HT1080 (cell line): Measurements from ENCODE around the gene C2orf74. TPM values are rescaled to one million over a fixed set of nuclear protein-coding genes. Genes with fewer than 3 reads are reported as not detected.
"Not testable (repeated sequence)": the region's sequence is repeated elsewhere in the genome, so short reads cannot be mapped to it uniquely, and the experiment has no call there.

Experiments used
- DNase-seq: peaks from one replicate; pipeline ENCODE4 v3.0.0-alpha.2; 2015; ENCODE audit warnings: low read depth
- total RNA-seq: library from RNA; depleted of rRNA; stranded (reverse); fragments of >200 nt; shearing (Covaris generic); gene quantifications from 2 replicates; pipeline ENCODE4 v1.2.3, GENCODE V29; 2014

The C2orf74 gene
- total RNA-seq, 1 experiment from 2014 or later = 30.5 TPM

- no peak for DNase-seq
Measured at GRCh38 chr2:61172671-61173070, 10.7 kb downstream of the C2orf74 start.

DNA sequence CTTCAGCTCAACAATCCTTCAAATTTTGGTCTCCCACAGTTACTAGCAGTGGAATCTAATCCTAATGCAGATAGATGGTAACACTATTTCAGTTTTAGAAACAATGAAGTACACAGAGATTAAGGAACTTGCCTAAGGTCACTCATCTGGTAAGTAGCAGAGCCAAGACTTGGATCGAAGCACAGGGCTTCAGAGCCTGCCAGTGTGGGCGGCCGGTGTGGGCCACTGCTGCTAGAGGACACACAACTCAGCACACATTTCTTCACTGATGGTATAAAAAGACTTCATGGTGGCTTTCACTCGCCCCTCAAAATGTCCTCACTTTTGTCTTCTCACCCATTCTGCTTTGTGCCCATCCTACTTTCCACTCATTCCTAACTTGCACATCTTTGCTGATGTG, 11.1 kb downstream of the C2orf74 start:
- no peak for DNase-seq

- no peak for DNase-seq
Measured at GRCh38 chr2:61175036-61175435, 13.0 kb downstream of the C2orf74 start.

GRCh38 chr2:61176755-61177726, 15.1 kb downstream of the C2orf74 start:
- DNase-seq = peak; percentile 87

DNA sequence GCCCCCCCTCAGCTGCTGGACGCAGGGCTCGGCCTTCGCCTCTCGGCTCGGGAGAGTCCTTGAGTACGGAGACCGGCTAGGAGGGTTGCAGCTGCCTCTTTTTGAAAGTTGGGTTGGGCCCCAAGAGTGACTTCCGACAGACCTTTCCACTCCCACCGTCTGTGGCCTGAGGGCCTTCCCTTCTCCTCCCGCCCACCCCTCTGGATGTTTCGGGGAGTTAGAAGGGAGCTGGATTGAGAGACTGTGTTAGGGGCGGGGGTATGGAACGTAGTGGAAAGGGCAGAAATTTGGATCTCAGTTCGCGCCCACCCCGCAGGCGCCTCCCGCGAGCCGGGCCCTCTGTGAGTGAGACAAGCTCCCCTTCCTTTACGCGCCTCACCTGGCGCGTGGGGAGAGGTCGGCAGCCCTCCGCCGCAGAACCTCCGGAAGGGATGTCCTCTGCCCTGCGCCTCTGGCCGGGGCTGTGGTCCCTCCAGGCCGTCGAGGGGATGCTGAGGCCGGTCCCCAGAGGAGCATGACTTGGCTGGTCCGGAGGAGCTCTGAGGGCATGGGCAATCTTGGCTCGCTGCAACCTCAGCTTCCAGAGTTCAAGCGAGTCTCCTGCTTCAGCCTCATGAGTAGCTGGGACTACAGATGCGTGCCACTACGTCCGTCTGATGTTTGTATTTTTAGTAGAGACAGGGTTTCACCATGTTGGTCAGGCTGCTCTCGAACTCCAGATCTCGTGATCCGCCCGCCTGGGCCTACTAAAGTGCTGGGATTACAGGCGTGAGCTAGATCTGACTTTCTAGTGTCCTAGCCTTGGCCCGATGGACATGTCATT, 15.9 kb downstream of the C2orf74 start:
- DNase-seq = no peak

DNA sequence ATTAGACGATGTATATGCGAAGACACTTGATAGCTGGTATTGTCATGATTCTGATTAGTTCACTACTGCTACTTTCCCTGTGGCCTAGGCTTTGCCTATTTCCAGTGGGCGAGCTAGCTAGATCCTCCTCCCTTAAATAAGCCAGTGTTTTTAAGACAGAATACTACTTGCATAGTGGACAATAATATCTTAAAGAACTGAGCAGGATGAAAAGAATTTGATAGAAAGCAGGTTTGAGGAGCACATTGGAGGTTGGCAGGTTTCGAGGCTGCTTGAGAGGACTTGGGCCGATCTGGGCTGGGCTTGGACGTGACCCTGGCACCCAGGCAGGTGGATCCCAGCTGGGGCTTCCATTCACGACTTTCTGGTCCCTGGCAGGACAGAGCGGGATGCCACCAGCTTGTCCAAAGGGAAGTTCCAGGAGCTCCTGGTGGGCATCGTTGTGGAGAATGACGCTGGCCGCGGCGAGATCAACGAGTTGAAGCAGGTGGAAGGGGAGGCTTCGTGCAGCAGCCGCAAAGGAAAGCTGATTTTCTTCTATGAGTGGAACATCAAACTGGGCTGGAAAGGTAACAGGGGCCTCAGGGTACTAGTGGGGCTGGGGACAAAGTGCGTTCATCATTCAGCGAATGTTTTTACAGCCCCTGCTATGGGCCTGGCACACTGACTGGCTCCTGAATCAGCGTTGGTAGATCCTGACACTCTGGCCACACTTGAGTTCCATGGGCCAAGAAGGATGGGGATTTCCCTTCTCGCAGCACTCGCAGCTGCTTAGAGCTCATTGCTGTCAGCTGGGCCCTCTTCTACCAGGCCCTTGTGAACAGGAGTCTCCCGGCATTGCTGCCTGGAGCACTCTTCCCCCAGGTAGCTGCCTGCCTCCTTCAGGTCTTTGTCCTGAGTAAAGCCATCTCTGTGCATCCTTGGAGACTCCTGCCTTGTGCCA, 16.9 kb downstream of the C2orf74 start:
- no peak for DNase-seq

DNA sequence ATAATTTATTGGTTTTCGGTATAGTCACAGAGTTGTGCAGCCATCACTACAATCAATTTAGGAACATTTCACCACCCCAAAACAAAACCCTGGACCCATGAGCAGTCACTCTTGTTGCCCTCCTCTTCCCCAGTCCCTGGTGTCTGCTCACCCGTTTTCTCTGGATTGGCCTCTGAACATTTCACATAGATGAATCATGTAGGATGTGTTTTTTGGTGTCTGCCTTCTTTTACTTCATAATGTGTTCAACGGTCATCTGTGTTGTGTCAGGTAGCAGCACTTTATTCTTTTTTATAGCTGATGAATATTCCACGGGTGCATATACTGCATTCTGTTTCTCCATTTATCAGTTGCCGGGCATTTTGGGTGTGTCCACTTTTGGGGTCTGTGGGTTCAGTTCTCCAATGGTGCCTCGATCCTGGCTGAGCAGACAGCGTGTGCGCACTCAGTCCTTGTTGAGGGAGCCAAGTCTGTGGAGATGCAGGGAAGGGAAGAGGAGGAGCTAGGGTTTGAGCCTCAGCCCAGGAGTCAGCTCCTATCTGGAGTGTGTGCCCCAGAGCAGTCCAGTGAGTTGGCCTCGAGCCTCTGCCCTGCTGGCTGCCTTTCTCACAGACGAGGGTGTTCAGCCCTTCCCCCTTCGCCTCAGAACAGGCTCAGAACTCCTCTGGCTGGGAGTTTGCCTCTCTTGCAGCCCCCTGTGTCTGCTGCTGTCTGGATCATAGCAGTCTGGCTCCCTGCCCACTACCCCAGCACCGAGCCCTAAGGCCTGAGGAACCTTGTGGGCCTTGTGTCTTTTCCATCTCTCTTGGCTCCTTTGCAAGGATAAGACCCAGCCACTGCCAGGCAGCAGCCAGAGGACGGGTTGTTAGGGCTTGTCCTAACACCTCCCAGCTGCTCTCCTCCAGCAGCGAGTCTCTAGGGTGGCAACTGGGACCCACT, 18.0 kb downstream of the C2orf74 start:
- DNase-seq = peak; percentile 15

- DNase-seq = no peak
Measured at GRCh38 chr2:61180686-61181085, 18.7 kb downstream of the C2orf74 start.

- no peak for DNase-seq
Measured at GRCh38 chr2:61181382-61182058, 19.5 kb downstream of the C2orf74 start.

DNA sequence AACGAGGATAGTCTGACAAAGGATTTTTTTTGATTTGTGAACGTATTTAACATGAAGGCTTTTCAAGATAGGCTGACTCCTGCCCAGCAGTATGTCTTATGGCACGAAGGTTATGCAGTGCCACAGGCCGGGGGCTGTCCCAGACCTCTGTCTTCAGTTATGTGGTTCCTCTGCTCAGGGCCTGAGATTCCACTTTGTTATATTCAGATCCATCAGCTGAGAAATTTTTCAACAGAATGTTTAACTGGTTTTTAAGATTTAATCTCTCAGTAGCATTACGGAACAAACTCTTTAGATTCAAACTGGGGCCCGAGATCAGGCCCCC, 20.0 kb downstream of the C2orf74 start:
- DNase-seq = no peak

DNA sequence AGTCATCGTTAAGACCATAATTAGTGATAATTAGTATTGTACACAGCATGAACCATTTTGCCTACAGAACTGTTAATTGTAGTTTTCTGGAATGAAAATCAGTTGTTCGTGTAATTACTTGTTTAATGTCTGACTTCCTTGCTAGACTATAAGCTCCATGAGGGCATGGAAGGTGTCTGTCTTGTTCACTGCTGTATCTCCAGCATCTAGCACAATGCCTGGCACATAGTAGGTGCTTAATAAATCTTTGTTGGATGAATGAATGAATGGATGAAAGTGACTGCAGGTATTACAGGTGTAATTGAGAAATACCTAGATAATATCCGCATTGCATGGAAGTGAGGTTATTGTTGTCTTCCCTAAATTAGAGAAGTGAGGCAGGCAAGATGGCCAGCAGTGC, 21.8 kb downstream of the C2orf74 start:
- no peak for DNase-seq

DNA sequence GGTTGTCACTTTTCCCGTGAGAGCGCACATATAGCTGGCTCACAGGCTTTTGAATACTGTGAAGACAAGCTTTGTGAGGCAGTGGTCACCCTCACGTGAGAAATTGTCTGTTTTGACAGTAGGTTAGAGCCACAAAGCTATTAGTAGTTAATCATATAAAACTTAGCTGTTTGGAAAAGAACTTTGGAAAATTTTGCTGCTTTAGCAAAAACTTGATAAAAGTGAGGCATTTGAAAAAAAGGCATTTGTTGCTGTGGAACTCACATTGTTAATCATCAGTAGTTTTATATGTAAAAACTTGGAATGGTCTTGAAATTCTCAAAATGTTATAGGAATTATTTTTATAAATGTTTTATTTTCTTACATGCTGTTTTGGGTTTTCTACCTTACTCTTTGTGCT, 22.3 kb downstream of the C2orf74 start:
- DNase-seq = no peak

GRCh38 chr2:61185231-61185728, 23.3 kb downstream of the C2orf74 start:
- DNase-seq = no peak

DNA sequence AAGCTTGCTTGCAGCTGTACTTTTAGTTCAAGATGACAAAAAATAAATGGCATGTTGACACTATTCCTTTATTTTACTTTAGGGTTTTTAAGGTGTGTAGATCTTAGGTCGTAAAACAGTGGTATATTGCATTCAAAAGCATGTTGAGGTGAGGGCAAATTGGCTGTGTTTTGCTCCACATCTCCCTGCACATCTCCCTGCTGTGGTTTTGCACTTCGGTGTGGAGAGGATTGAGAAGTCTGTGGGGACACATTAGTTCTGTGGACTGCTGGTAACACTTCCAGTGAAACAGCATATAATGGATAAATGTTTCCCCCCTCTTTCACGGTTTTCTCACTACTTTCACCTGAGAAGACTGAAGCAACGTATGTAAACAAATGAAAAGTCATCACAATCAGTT, 25.1 kb downstream of the C2orf74 start:
- no peak for DNase-seq

DNA sequence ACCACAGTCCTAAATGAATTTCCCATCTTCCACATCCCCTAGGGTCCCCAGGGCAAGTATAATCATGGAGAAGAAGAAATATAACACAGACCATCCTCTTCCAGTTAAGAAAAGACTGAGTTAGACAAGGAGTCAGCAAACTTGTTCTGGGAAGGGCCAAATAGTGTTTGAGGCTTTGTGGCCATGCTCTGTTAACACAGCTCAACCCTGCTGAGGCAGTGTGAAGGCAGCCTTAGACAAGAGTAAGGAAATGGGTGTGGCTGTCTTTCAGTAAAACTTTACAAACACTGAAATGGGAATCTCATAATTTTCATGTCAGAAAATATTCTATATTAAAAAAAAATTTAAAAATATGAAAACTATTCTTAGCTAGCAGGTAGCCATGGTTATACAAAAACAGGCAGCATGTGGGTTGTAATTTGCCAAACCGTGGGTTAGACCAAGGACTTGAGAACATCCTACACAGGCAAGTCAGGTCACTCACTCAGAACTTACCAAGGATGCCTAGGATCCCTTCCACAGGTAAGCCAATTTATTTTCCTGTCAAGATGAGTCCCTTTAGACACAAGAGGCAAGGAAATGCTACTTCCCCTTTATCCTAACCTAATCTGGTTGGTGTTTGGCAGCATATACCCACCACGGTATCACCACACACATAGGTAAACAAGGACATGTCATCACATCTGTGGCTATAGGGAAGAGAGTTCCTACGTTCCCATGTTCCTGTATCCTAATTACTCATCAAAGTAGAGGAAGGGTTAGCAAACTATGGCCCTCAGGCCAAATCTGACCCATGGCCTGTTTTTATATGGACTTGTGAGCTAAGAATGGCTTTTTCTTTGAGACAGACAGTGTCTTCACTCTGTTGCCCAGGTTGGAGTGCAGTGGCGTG, 31.9 kb downstream of the C2orf74 start:
- DNase-seq = no peak

DNA sequence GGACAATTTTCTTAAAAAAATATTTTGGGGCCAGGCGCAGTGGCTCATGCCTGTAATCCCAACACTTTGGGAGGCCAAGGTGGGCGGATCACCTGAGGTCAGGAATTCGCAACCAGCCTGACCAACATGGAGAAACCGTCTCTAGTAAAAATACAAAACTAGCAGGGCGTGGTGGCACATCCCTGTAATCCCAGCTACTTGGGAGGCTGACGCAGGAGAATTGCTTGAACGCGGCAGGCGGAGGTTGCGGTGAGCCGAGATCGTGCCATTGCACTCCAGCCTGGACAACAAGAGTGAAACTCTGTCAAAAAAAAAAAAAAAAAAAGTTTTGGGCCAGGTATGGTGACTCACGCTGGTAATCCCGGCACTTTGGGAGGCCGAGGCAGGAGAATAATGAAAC, 32.7 kb downstream of the C2orf74 start:
- not testable (repeated sequence) for DNase-seq

DNA sequence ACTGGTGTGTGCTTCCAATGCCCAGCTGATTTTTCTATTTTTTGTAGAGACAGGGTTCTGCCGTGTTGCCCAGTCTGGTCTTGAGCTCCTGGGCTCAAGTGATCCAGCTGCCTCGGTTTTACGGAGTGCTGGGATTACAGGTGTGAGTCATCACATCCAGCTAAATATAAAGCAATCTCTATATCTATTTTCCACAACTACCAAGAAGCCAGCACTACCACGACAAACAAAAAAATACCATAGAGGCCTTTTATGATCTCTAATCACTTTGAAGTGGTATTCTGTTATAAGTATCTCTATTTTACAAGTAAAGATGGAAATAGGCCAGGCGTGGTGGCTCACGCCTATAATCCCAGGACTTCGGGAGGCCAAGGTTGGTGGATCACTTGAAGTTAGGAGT, 34.7 kb downstream of the C2orf74 start:
- no peak for DNase-seq

- no peak for DNase-seq
Measured at GRCh38 chr2:61205132-61205531, 43.1 kb downstream of the C2orf74 start.
